WTC11 (cell line): ENCODE results near the gene HCRTR1. TPM values are rescaled to one million over a fixed set of nuclear protein-coding genes. Genes with fewer than 3 reads are reported as not detected.

Experiments used
- ATAC-seq: fragments of 200-7000 bp; cut with Tn5 transposase; 2 replicates; pipeline ENCODE4 v1.10.0; 2021; ENCODE audit warnings: mild to moderate bottlenecking, moderate library complexity
- CTCF ChIA-PET: fragments of 300-600 bp; sonication (Branson Sonifier 250); formaldehyde crosslinking; loops from one replicate; lab custom pipeline; 2021; ENCODE audit warnings: antibody characterized with exemption; lab: Charles Lee
- POLR2A ChIA-PET: fragments of 350-600 bp; sonication (Branson Sonifier 250); formaldehyde crosslinking; loops from one replicate; lab custom pipeline; 2021; ENCODE audit warnings: antibody characterized with exemption; lab: Charles Lee
- DNase-seq: peaks from one replicate; pipeline ENCODE4 v3.0.0; 2021; ENCODE audit warnings: low spot score
- H3K27ac Mint-ChIP-seq: 2 replicates; pipeline ENCODE4 v1.8.0; 2021; ENCODE audit warnings: mixed read lengths
- H3K27me3 Mint-ChIP-seq: 2 replicates; pipeline ENCODE4 v1.8.0; 2021; ENCODE audit warnings: low read depth, mild to moderate bottlenecking, moderate library complexity, mixed read lengths
- H3K36me3 Mint-ChIP-seq: 2 replicates; pipeline ENCODE4 v1.8.0; 2021; ENCODE audit warnings: mixed read lengths
- H3K4me1 Mint-ChIP-seq: 2 replicates; pipeline ENCODE4 v1.8.0; 2022; ENCODE audit warnings: mixed read lengths
- H3K4me3 Mint-ChIP-seq: 2 replicates; pipeline ENCODE4 v1.8.0; 2021; ENCODE audit warnings: mild to moderate bottlenecking, moderate library complexity, mixed read lengths
- H3K9me3 Mint-ChIP-seq: 2 replicates; pipeline ENCODE4 v1.8.0; 2021; ENCODE audit warnings: mixed read lengths
- ATF1 ChIP-seq: sonication (generic); formaldehyde crosslinking; IDR thresholded peaks from 2 replicates; pipeline ENCODE4 v1.8.1; 2023; ENCODE audit warnings: mild to moderate bottlenecking, moderate library complexity, missing genetic modification reagents
- ESRRA ChIP-seq: sonication (generic); formaldehyde crosslinking; IDR thresholded peaks from 2 replicates; pipeline ENCODE4 v1.8.1; 2022; ENCODE audit warnings: mild to moderate bottlenecking, missing genetic modification reagents, borderline replicate concordance
- HMGA2 ChIP-seq: fragments of 250-450 bp; sonication (Bioruptor Pico); IDR thresholded peaks from 2 replicates; pipeline ENCODE4 v1.4.0; 2021; ENCODE audit warnings: mild to moderate bottlenecking, moderate library complexity
- MXD4 ChIP-seq: fragments of 250-450 bp; sonication (Bioruptor Pico); IDR thresholded peaks from 2 replicates; pipeline ENCODE4 v1.8.0; 2021; ENCODE audit warnings: mild to moderate bottlenecking, moderate library complexity, borderline replicate concordance
- NFATC4 ChIP-seq: fragments of 250-450 bp; sonication (Bioruptor Pico); IDR thresholded peaks from 2 replicates; pipeline ENCODE4 v1.9.0; 2021; ENCODE audit warnings: mild to moderate bottlenecking
- OVOL2 ChIP-seq: fragments of 250-450 bp; sonication (Bioruptor Pico); IDR thresholded peaks from 2 replicates; pipeline ENCODE4 v1.9.0; 2021; ENCODE audit warnings: mild to moderate bottlenecking, borderline replicate concordance
- TEAD1 ChIP-seq: sonication (generic); formaldehyde crosslinking; IDR thresholded peaks from 2 replicates; pipeline ENCODE4 v1.8.0; 2022; ENCODE audit warnings: mild to moderate bottlenecking, missing genetic modification reagents
- ZNF232 ChIP-seq: sonication (generic); formaldehyde crosslinking; IDR thresholded peaks from 2 replicates; pipeline ENCODE4 v1.8.0; 2022; ENCODE audit warnings: mild to moderate bottlenecking, missing genetic modification reagents
- ZNF671 ChIP-seq: fragments of 250-450 bp; sonication (Bioruptor Pico); IDR thresholded peaks from 2 replicates; pipeline ENCODE4 v1.8.0; 2021; ENCODE audit warnings: mild to moderate bottlenecking
- total RNA-seq: library from RNA; stranded (reverse); gene quantifications from 3 replicates; pipeline ENCODE4 v1.2.3, GENCODE V29; 2021
- TF ChIP-seq, protein P1 (sequence below): fragments of 200-600 bp; IDR thresholded peaks from 2 replicates; pipeline ENCODE4 v1.8.0; 2022; ENCODE audit warnings: antibody characterized with exemption
- TF ChIP-seq, protein P2 (sequence below): sonication (generic); formaldehyde crosslinking; IDR thresholded peaks from 2 replicates; pipeline ENCODE4 v1.8.1; 2023; ENCODE audit warnings: mild to moderate bottlenecking, missing genetic modification reagents, moderate library complexity
- TF ChIP-seq, protein P3 (sequence below): fragments of 250-450 bp; sonication (Bioruptor Pico); conservative IDR thresholded peaks from 2 replicates; pipeline ENCODE4 v1.9.0; 2021; ENCODE audit warnings: mild to moderate bottlenecking
- TF ChIP-seq, protein P4 (sequence below): sonication (generic); formaldehyde crosslinking; IDR thresholded peaks from 2 replicates; pipeline ENCODE4 v1.8.1; 2023; ENCODE audit warnings: mild to moderate bottlenecking, missing genetic modification reagents

Gene HCRTR1
- total RNA-seq, 1 experiment from 2014 or later: 0.13 TPM

DNA sequence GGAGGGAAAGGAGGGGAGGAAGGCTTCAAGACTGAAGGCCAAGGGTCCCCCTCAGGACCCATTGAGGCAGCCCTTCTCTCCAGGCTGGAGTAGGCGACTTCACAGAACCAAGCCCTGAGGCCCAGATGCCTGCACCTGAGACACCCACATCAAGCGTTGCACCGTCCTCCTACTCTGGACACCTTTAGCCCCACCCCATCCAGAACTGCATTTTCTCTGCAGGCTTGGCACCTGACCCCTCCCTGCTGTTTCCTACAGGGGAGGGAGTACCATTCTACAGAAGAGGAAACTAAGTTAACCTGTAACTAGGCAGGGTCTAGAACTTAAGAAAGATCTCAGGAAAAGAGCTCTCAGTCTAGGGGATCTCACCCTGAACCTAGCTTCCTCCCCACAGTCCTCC is 15.2 kb downstream of the HCRTR1 start (continued):
- TF ChIP-seq ZNF232: no peak

DNA sequence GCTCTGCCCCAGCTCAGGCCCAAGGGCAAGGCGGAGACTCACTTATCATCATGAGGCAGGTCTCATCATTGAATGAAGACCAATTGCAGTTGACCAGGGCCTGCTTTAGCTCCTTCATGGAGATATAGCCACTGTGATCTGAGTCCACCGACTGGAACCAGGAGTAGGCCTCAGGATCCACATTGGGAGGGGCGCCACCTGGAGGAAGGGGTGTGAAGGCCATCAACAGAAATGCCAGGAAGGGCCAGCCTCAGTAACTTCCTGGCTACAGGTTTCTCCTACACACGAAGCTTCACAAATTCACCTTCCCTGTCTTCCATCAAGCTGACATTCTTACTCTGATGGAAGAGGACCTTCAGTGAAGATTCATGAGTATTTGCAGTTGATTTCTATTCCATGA is 15.6 kb downstream of the HCRTR1 start:
- peak; percentile 75 for DNase-seq
- POLR2A ChIA-PET: no interaction called here
- Mint-ChIP-seq H3K4me1 (no peaks in the 10 kb centered on the region), H3K9me3 (no peaks in the 10 kb centered on the region), H3K27me3 (no peaks in the 10 kb centered on the region), H3K4me3 (no peak overlapping the region), H3K27ac (peak overlapping the region; percentile 76; the same call in 1 of the 2 replicates), H3K36me3 (peaks cover 15% of the 10 kb centered on the region)
- CTCF ChIA-PET: interaction anchor here (0.5 to 2.0 kb wide), 33 partner anchors 8 to 708 kb away, joined by 3 to 31 read pairs (median 4); partner anchors contain the start of genes COL16A1, FABP3, PEF1 and SPOCD1
- ATAC-seq: peak; percentile 86
- TF ChIP-seq, protein P1, sequence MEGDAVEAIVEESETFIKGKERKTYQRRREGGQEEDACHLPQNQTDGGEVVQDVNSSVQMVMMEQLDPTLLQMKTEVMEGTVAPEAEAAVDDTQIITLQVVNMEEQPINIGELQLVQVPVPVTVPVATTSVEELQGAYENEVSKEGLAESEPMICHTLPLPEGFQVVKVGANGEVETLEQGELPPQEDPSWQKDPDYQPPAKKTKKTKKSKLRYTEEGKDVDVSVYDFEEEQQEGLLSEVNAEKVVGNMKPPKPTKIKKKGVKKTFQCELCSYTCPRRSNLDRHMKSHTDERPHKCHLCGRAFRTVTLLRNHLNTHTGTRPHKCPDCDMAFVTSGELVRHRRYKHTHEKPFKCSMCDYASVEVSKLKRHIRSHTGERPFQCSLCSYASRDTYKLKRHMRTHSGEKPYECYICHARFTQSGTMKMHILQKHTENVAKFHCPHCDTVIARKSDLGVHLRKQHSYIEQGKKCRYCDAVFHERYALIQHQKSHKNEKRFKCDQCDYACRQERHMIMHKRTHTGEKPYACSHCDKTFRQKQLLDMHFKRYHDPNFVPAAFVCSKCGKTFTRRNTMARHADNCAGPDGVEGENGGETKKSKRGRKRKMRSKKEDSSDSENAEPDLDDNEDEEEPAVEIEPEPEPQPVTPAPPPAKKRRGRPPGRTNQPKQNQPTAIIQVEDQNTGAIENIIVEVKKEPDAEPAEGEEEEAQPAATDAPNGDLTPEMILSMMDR: peak; percentile 54; the same call in 1 of the 2 replicates
- TF ChIP-seq TEAD1 (CRISPR knock-in tag) (no peak), NFATC4 (CRISPR knock-in tag) (no peak)

DNA sequence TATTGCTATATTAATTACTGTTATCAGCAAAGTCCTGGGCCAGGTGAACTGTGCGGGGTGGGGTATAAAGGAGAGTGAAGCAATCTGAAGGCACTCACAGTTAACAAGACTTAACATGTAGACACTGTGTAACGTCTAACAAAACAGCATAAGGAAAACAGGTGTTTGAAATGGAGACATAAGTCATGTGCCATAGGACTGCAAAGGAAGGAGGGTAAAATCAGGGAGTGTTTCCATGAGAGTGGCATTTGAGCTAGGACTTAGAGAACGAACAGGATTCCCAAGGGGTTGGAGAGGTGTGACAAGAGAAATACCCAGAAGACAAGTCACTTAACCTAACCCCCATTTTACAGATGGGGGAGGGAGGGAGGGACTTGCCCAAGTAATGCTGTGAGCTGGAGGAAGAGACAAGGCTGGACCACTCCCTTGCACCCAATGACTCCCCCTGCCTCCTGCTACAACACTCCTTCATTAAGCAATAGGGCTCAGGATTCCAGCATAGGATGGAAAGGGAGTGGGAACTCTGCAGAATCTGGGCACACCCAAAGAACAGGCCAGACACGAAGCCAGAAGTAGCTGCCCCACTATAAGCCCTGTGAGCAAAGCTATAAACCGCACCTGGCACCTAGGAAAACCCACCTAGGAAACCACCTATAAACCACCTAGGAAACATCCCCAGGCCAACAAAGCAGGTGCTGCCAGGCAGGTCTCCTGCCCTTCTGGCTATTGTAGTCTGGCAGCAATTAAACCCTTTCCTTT is 20.6 kb downstream of the HCRTR1 start:
- CTCF ChIA-PET: interaction anchor here (0.5 to 6.0 kb wide), 8 partner anchors 14 to 346 kb away, joined by 3 to 28 read pairs (median 4); no protein-coding TSS in a partner anchor
- ATAC-seq: no peak
- H3K27me3 Mint-ChIP-seq: no peaks in the 10 kb centered on the region
- H3K4me1 Mint-ChIP-seq: peaks cover 5% of the 10 kb centered on the region; the same call in 1 of the 2 replicates
- H3K36me3 Mint-ChIP-seq: no peaks in the 10 kb centered on the region
- TF ChIP-seq, protein P2, sequence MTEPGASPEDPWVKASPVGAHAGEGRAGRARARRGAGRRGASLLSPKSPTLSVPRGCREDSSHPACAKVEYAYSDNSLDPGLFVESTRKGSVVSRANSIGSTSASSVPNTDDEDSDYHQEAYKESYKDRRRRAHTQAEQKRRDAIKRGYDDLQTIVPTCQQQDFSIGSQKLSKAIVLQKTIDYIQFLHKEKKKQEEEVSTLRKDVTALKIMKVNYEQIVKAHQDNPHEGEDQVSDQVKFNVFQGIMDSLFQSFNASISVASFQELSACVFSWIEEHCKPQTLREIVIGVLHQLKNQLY (CRISPR knock-in tag): no peak
- TF ChIP-seq ESRRA (no peak), MXD4 (CRISPR knock-in tag) (no peak)
- no peak for DNase-seq
- POLR2A ChIA-PET: interaction anchor here (0.7 kb wide), 1 partner anchor 227 kb away, joined by 3 read pairs; no protein-coding TSS in a partner anchor
- no peak overlapping the region for H3K27ac Mint-ChIP-seq
- H3K9me3 Mint-ChIP-seq: no peaks in the 10 kb centered on the region
- H3K4me3 Mint-ChIP-seq: no peak overlapping the region

DNA sequence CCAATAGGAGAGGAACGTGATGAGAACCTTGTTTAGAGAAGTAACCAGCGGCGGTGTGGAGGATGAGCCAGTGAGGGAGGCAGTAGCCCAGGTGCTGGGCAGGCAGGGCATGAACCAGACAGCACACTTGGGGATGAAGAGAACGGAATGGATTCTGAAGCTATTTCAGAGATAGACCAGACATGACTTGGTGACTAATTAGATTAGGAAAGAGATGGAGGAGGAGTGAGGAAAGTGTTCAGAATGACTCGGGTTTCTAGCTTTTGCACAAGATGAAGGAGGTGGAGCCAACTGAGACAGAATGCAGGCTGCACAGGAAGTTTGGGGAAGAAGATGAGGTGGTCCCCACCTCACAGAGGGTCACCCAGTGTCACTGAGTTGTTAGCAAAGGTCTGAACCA is 22.1 kb downstream of the HCRTR1 start:
- ATAC-seq (no peak), DNase-seq (no peak)
- H3K4me3 Mint-ChIP-seq: no peak overlapping the region
- no peaks in the 10 kb centered on the region for H3K9me3 Mint-ChIP-seq
- no peak overlapping the region for H3K27ac Mint-ChIP-seq
- TF ChIP-seq ZNF671 (CRISPR knock-in tag) (no peak), HMGA2 (CRISPR knock-in tag) (no peak), OVOL2 (no peak), ATF1 (CRISPR knock-in tag) (no peak), ESRRA (no peak)
- TF ChIP-seq, protein P3, sequence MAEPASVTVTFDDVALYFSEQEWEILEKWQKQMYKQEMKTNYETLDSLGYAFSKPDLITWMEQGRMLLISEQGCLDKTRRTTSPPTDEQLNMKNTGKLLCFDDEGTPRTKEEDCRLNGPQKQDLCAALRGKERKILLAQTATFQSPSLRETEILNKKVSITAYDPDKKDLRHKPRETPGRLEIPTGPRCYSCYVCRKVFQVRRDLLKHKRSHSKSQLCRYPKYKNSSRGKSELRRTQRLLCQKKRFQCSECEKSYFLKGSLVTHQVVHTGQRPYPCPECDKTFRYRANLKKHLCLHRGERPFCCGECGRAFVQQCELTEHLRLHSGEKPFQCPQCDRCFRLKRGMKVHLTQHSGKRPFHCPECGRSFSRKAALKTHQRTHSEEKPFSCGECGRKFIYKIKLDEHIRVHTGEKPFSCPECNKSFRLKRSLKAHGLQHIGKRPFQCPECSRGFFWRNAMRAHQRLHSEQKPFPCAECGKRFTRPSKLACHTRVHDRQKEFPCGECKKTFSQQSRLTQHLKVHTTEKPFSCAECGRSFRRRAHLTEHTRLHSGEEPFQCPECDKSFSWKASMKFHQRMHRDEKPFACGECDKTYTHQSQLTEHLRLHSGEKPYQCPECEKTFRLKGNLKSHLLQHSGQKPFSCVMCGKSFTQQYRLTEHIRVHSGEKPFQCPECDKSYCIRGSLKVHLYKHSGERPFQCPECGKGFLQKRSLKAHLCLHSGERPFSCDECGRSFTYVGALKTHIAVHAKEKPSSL (CRISPR knock-in tag): no peak
- H3K4me1 Mint-ChIP-seq: peaks cover 12% of the 10 kb centered on the region
- no peaks in the 10 kb centered on the region for H3K36me3 Mint-ChIP-seq
- CTCF ChIA-PET: interaction anchor here (1.5 to 6.0 kb wide), 6 partner anchors 22 to 150 kb away, joined by 4 to 28 read pairs (median 6); partner anchors contain the start of gene HCRTR1
- POLR2A ChIA-PET: no interaction called here
- H3K27me3 Mint-ChIP-seq: no peaks in the 10 kb centered on the region

DNA sequence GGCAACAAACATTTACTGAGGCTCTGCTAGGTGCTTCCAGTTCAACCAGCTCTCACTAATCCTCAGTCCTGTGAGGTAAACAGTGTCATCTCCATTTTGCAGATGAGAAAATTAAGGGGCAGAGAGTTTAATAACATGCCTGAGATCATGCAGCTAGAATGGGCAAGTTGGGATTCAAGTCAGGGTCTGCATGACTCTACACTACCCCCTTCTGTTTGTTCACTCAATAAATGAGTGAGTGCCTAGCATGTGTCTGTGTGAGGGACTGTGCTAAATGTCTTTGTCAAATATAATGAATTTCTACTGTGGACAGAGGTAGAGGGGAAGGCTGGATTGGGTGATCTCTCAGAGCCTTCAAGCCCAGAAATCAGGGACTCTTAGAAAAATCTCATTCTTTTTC is 22.7 kb downstream of the HCRTR1 start:
- H3K36me3 Mint-ChIP-seq: no peaks in the 10 kb centered on the region
- no peak overlapping the region for H3K27ac Mint-ChIP-seq
- H3K27me3 Mint-ChIP-seq: no peaks in the 10 kb centered on the region
- peaks cover 14% of the 10 kb centered on the region for H3K4me1 Mint-ChIP-seq
- CTCF ChIA-PET: interaction anchor here (1.1 to 6.0 kb wide), 9 partner anchors 14 to 149 kb away, joined by 3 to 28 read pairs (median 5); partner anchors contain the start of gene HCRTR1
- no peak overlapping the region for H3K4me3 Mint-ChIP-seq
- no peaks in the 10 kb centered on the region for H3K9me3 Mint-ChIP-seq
- TF ChIP-seq, protein P4, sequence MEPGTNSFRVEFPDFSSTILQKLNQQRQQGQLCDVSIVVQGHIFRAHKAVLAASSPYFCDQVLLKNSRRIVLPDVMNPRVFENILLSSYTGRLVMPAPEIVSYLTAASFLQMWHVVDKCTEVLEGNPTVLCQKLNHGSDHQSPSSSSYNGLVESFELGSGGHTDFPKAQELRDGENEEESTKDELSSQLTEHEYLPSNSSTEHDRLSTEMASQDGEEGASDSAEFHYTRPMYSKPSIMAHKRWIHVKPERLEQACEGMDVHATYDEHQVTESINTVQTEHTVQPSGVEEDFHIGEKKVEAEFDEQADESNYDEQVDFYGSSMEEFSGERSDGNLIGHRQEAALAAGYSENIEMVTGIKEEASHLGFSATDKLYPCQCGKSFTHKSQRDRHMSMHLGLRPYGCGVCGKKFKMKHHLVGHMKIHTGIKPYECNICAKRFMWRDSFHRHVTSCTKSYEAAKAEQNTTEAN (CRISPR knock-in tag): no peak
- DNase-seq: no peak
- no peak for ATAC-seq
- POLR2A ChIA-PET: no interaction called here
